Measurements from ENCODE around the gene CDCA4. TPM values are rescaled to one million over a fixed set of nuclear protein-coding genes. Genes with fewer than 3 reads are reported as not detected.

Gene CDCA4
- total and polyA plus RNA-seq, 2 donors: 9.4 to 20.4 TPM

DNA sequence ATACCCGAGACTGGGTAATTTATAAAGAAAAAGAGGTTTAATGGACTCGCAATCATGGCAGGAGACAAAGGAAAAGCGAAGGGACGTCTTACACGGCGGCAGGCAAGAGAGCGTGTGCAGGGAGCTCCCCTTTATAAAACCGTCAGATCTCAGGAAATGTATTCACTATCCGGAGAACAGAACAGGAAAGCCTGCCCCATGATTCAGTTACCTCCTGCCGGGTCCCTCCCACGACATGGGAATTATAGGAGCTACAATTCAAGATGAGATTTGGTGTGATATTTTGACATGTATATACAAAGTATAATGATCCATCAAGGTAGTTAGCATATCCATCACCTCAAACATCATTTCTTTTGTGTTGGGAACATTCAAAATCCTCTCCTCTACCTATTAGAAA lies 2.3 kb upstream of the CDCA4 start:
- Histone ChIP-seq H3K27ac (ENCODE audit: low read depth) (no peak overlapping the region), H3K4me3 (ENCODE audit: low read depth, low read length) (no peak overlapping the region), H3K36me3 (ENCODE audit: insufficient read depth) (no peaks in the 10 kb centered on the region), H3K4me1 (ENCODE audit: insufficient read depth) (peaks cover 5% of the 10 kb centered on the region)
- 66% methylated on average over 11 of the region's 11 CpGs for WGBS
- DNase-seq (ENCODE audit: extremely low spot score): no peak

DNA sequence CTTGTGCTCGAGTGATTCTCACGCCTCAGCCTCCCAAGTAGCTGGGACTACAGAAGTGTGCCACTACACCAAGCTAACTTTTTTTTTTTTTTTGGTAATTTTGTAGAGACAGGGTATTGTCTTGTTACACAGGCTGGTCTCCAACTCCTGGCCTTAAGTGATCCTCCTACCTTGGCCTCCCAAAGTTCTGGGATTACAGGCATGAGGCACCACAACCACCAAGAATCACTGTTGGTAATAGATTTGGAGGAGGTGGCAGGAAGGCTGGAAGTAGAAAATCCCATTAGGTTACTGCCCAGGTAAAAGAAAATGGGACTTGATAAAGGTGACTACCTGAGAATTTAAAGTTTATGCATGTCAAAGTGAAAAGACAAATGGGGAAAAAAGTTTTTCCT lies 1.4 kb upstream of the CDCA4 start:
- H3K4me3 ChIP-seq (ENCODE audit: low read depth, low read length): no peak overlapping the region
- 69% methylated on average over 2 of the region's 2 CpGs for WGBS

DNA sequence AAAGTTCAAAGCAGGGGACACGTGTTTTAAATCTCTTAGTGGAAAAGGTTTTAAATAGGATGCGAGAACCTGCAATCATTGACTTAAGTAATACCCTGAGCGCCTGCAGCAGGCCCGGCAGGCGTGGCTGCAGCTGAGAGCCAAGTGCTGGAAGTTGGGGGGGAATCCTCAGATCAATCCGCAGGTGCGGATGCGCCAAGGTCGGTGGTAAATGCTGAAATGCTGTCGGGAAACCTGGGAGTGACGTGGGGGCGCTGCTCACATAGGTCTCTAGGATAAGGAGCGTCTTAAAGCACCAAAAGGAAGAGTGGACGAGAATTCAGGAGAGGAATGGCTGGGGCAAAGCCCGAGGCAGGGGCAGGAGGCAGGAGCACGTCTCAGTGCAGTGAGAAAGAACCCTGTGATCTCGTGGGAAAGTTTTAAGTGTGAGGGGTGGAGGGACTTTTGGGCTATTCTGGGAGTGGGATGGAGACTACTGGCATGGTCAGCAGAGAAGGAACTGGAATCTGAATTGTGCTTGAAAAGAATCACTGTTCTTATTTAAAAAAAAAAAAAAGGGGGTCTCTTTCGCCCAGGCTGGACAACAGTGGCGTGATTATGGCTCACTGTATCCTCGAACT lies 883 bp upstream of the CDCA4 start:
- WGBS: 10% methylated on average over 20 of the region's 20 CpGs
- Histone ChIP-seq H3K27ac (ENCODE audit: low read depth) (peak overlapping the region; percentile 49), H3K4me3 (ENCODE audit: low read depth, low read length) (peak overlapping the region; percentile 50), H3K4me1 (ENCODE audit: insufficient read depth) (peaks cover 5% of the 10 kb centered on the region), H3K36me3 (ENCODE audit: insufficient read depth) (no peaks in the 10 kb centered on the region)
- no peak for DNase-seq (ENCODE audit: extremely low spot score)

More for the DNA sequence above, 1.4 kb upstream of the CDCA4 start:
- DNase-seq (ENCODE audit: extremely low spot score): no peak
- Histone ChIP-seq H3K4me1 (ENCODE audit: insufficient read depth) (peaks cover 5% of the 10 kb centered on the region), H3K27ac (ENCODE audit: low read depth) (no peak overlapping the region), H3K36me3 (ENCODE audit: insufficient read depth) (no peaks in the 10 kb centered on the region)

- Histone ChIP-seq H3K27ac (ENCODE audit: low read depth) (peak overlapping the region; percentile 73), H3K36me3 (ENCODE audit: insufficient read depth) (no peaks in the 10 kb centered on the region), H3K4me3 (ENCODE audit: low read depth, low read length) (peak overlapping the region; percentile 97), H3K4me1 (ENCODE audit: insufficient read depth) (peaks cover 5% of the 10 kb centered on the region)
- DNase-seq (ENCODE audit: extremely low spot score): no peak
- WGBS: 4% methylated on average over 75 of the region's 75 CpGs
Measured at GRCh38 chr14:105019861-105020814, 745 bp downstream of the CDCA4 start.

GRCh38 chr14:105018414-105018813 lies 2.5 kb downstream of the CDCA4 start:
- H3K4me3 ChIP-seq (ENCODE audit: low read depth, low read length): no peak overlapping the region
- H3K4me1 ChIP-seq (ENCODE audit: insufficient read depth): peaks cover 5% of the 10 kb centered on the region
- DNase-seq (ENCODE audit: extremely low spot score): no peak
- 79% methylated on average over 4 of the region's 4 CpGs for WGBS
- no peak overlapping the region for H3K27ac ChIP-seq (ENCODE audit: low read depth)
- H3K36me3 ChIP-seq (ENCODE audit: insufficient read depth): no peaks in the 10 kb centered on the region

- no peak for DNase-seq (ENCODE audit: extremely low spot score)
- Histone ChIP-seq H3K36me3 (ENCODE audit: insufficient read depth) (peaks cover 2% of the 10 kb centered on the region), H3K4me3 (ENCODE audit: low read depth, low read length) (no peak overlapping the region), H3K4me1 (ENCODE audit: insufficient read depth) (peaks cover 2% of the 10 kb centered on the region), H3K27ac (ENCODE audit: low read depth) (no peak overlapping the region)
- WGBS: 85% methylated on average over 6 of the region's 6 CpGs
Measured at GRCh38 chr14:105015905-105016304, 5.0 kb downstream of the CDCA4 start.

GRCh38 chr14:105015242-105015641 lies 5.6 kb downstream of the CDCA4 start:
- WGBS: 78% methylated on average over 9 of the region's 9 CpGs
- Histone ChIP-seq H3K27ac (ENCODE audit: low read depth) (no peak overlapping the region), H3K4me3 (ENCODE audit: low read depth, low read length) (no peak overlapping the region), H3K36me3 (ENCODE audit: insufficient read depth) (peaks cover 2% of the 10 kb centered on the region), H3K4me1 (ENCODE audit: insufficient read depth) (no peaks in the 10 kb centered on the region)
- no peak for DNase-seq (ENCODE audit: extremely low spot score)

DNA sequence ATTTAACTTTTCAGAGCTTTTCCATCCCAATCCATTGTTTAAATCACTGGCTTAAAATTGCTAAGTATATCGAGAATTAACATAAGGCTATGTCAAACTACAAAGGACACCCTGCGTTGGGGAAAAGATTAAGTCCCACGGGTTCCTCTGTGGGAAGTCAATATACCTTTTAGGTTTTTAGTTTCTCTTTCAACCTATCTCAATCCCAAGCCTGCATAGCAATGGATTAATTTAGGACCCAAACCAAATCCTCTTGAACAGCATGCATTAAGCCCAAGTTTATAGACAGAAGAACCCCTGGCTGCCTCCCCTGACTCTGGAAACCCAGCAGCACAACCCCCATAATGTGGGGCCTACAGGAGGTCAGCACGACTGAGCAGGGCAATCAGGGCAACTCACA lies 6.3 kb downstream of the CDCA4 start:
- WGBS: 60% methylated on average over 4 of the region's 4 CpGs
- H3K4me1 ChIP-seq (ENCODE audit: insufficient read depth): no peaks in the 10 kb centered on the region
- no peak overlapping the region for H3K4me3 ChIP-seq (ENCODE audit: low read depth, low read length)
- DNase-seq (ENCODE audit: extremely low spot score): no peak
- H3K27ac ChIP-seq (ENCODE audit: low read depth): no peak overlapping the region
- H3K36me3 ChIP-seq (ENCODE audit: insufficient read depth): peaks cover 2% of the 10 kb centered on the region

- no peak overlapping the region for H3K27ac ChIP-seq (ENCODE audit: low read depth)
- no peaks in the 10 kb centered on the region for H3K4me1 ChIP-seq (ENCODE audit: insufficient read depth)
- 91% methylated on average over 9 of the region's 9 CpGs for WGBS
- DNase-seq (ENCODE audit: extremely low spot score): no peak
- H3K4me3 ChIP-seq (ENCODE audit: low read depth, low read length): no peak overlapping the region
- peaks cover 2% of the 10 kb centered on the region for H3K36me3 ChIP-seq (ENCODE audit: insufficient read depth)
Measured at GRCh38 chr14:105014032-105014431, 6.9 kb downstream of the CDCA4 start.

DNA sequence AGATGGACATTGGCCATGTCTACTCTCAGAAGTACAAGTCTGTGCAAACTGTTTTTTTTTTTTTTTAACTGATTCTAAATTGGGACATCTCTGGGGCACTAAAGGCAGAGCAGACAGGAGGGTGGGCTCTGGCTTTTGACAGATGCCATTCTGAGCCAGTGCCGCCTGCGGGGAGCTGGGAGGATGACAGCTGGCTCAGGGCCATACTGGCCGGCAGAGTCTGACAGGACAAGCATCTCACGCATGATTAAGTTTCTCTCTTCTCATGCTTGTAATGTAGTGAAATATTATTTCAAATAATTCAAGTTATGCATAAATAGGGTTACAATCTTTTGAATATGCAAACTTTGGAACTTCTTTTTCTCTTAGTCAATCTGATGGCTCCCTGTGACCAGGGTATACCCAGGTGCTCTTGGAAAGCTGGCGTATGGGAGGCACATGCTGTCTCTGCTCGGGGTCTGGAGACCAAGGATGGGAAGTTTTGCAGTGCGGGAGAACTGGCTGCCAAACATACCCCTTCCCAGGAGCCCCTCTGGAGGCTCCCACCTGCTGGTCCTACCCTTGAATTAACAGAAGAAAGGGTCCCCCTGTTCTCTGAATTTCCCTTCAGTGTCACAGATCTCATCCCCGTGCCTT lies 7.6 kb downstream of the CDCA4 start:
- DNase-seq (ENCODE audit: extremely low spot score): no peak
- WGBS: 45% methylated on average over 8 of the region's 8 CpGs
- Histone ChIP-seq H3K4me1 (ENCODE audit: insufficient read depth) (no peaks in the 10 kb centered on the region), H3K4me3 (ENCODE audit: low read depth, low read length) (no peak overlapping the region), H3K27ac (ENCODE audit: low read depth) (no peak overlapping the region), H3K36me3 (ENCODE audit: insufficient read depth) (peaks cover 2% of the 10 kb centered on the region)

DNA sequence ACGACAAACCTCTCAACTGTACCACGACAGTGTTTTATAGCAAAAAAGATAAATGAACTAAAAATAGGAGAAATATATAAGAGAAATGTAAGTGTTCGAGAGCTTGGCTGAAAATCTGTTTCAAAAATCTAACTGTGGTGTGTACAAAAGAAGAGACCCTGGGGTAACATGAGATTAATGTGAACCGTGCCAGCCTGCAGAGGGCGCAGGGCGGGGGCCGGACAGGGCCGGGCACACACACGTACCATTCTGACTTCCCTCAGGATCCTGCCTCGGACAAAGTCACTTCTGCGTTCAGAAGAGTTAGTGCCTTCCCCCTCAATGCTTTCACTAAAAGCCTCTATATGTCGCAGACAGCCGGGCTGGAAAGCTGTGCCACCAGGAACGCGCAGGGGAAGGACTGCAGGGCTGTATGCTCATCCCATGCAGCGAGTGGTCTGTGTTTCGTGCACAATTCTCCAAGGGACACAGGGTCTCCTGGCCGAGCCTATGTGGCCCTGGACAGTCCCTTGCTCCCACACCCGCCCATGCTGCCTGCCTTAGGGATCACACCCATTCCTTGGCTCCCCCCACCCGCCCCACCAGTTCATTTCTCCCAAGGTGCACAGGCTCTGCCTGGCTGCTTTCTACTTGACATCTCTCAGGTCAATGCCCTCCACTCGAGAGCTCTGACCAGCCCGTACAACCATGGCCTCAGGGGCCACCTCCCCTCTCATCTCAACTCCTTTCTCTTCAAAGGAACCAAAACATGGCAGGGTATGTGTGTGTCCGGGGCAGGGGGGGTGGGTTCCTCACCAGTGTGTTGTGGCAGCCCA lies 8.5 kb downstream of the CDCA4 start:
- no peaks in the 10 kb centered on the region for H3K4me1 ChIP-seq (ENCODE audit: insufficient read depth)
- 69% methylated on average over 23 of the region's 23 CpGs for WGBS
- H3K27ac ChIP-seq (ENCODE audit: low read depth): no peak overlapping the region
- no peak overlapping the region for H3K4me3 ChIP-seq (ENCODE audit: low read depth, low read length)
- peaks cover 2% of the 10 kb centered on the region for H3K36me3 ChIP-seq (ENCODE audit: insufficient read depth)
- DNase-seq (ENCODE audit: extremely low spot score): no peak

GRCh38 chr14:105011312-105011990 lies 9.4 kb downstream of the CDCA4 start:
- no peak overlapping the region for H3K27ac ChIP-seq (ENCODE audit: low read depth)
- WGBS: 81% methylated on average over 29 of the region's 29 CpGs
- peaks cover 2% of the 10 kb centered on the region for H3K36me3 ChIP-seq (ENCODE audit: insufficient read depth)
- no peak for DNase-seq (ENCODE audit: extremely low spot score)
- no peaks in the 10 kb centered on the region for H3K4me1 ChIP-seq (ENCODE audit: insufficient read depth)
- no peak overlapping the region for H3K4me3 ChIP-seq (ENCODE audit: low read depth, low read length)

GRCh38 chr14:105010891-105011291 lies 10.0 kb downstream of the CDCA4 start:
- H3K27ac ChIP-seq (ENCODE audit: low read depth): no peak overlapping the region
- H3K36me3 ChIP-seq (ENCODE audit: insufficient read depth): peaks cover 2% of the 10 kb centered on the region
- no peak overlapping the region for H3K4me3 ChIP-seq (ENCODE audit: low read depth, low read length)
- no peaks in the 10 kb centered on the region for H3K4me1 ChIP-seq (ENCODE audit: insufficient read depth)
- WGBS: 70% methylated on average over 17 of the region's 17 CpGs
- DNase-seq (ENCODE audit: extremely low spot score): no peak

All from urinary bladder (tissue), 4 donors.